Neural cell (in vitro differentiated cells): ENCODE data around the gene GINS2. TPM values are rescaled to one million over a fixed set of nuclear protein-coding genes. Genes with fewer than 3 reads are reported as not detected.

Source experiments
- H2AFZ ChIP-seq: fragments of 200-600, 300-800 bp; sonication (generic), shearing (Covaris generic); 2 replicates; pipeline ENCODE4 v1.6.0; 2014; ENCODE audit warnings: low read depth, mild to moderate bottlenecking, antibody characterized with exemption, low read length, moderate library complexity
- H3F3A ChIP-seq: fragments of 200-600 bp; shearing (Covaris generic); 2 replicates; pipeline ENCODE4 v1.6.1; 2016; ENCODE audit warnings: mild to moderate bottlenecking, moderate library complexity, mixed read lengths, antibody characterized with exemption, low read length; ENCODE audit not compliant: insufficient read depth, poor library complexity, severe bottlenecking
- H3K27ac ChIP-seq: fragments of 200-600, 300-800 bp; sonication (generic), shearing (Covaris generic); 2 replicates; pipeline ENCODE4 v1.5.1; 2014; ENCODE audit warnings: mild to moderate bottlenecking, low read length, moderate library complexity
- H3K27me3 ChIP-seq: fragments of 300-800, 200-600 bp; sonication (generic), shearing (Covaris generic); 2 replicates; pipeline ENCODE4 v1.6.0; 2014; ENCODE audit warnings: mild to moderate bottlenecking, low read depth, low read length, moderate library complexity; ENCODE audit not compliant: insufficient read depth
- H3K36me3 ChIP-seq: fragments of 300-800, 200-600 bp; sonication (generic), shearing (Covaris generic); 2 replicates; pipeline ENCODE4 v1.5.1; 2014; ENCODE audit warnings: mild to moderate bottlenecking, antibody characterized with exemption, low read length, moderate library complexity; ENCODE audit not compliant: insufficient read depth
- H3K4me2 ChIP-seq: fragments of 300-800, 200-600 bp; sonication (generic), shearing (Covaris generic); 2 replicates; pipeline ENCODE4 v1.6.0; 2014; ENCODE audit warnings: mild to moderate bottlenecking, low read length
- H3K4me3 ChIP-seq: fragments of 300-800, 200-600 bp; sonication (generic), shearing (Covaris generic); 2 replicates; pipeline ENCODE4 v1.5.1; 2014; ENCODE audit warnings: mild to moderate bottlenecking, low read length, moderate library complexity
- H3K79me2 ChIP-seq: fragments of 200-600 bp; shearing (Covaris generic); replicated peaks from 2 replicates; pipeline ENCODE4 v1.6.0; 2014; ENCODE audit warnings: mild to moderate bottlenecking, low read length, moderate library complexity; ENCODE audit not compliant: insufficient read depth
- H3K9ac ChIP-seq: fragments of 300-800, 200-600 bp; sonication (generic), shearing (Covaris generic); 2 replicates; pipeline ENCODE4 v1.6.1; 2016; ENCODE audit warnings: mild to moderate bottlenecking, low read length, mixed read lengths
- H3K9me2 ChIP-seq: fragments of 200-600 bp; shearing (Covaris generic); 2 replicates; pipeline ENCODE4 v1.6.1; 2016; ENCODE audit warnings: mild to moderate bottlenecking, low read length, mixed read lengths; ENCODE audit not compliant: insufficient read depth
- H3K9me3 ChIP-seq: fragments of 200-600, 300-800 bp; sonication (generic), shearing (Covaris generic); 2 replicates; pipeline ENCODE4 v1.6.1; 2016; ENCODE audit warnings: mild to moderate bottlenecking, mixed run types, low read length, moderate library complexity, mixed read lengths
- H4K20me1 ChIP-seq: fragments of 200-600 bp; shearing (Covaris generic); 2 replicates; pipeline ENCODE4 v1.6.1; 2016; ENCODE audit warnings: mild to moderate bottlenecking, mixed run types; ENCODE audit not compliant: insufficient read depth
- EP300 ChIP-seq: fragments of 450-650 bp; conservative IDR thresholded peaks from 2 replicates; pipeline ENCODE4 v1.6.1; 2014; ENCODE audit warnings: antibody characterized with exemption, mild to moderate bottlenecking, moderate library complexity; ENCODE audit not compliant: poor library complexity, severe bottlenecking
- EZH2 ChIP-seq: fragments of 200-600, 300-800 bp; shearing (Covaris generic), sonication (generic); IDR thresholded peaks from 2 replicates; pipeline ENCODE4 v1.6.1; 2014; ENCODE audit warnings: antibody characterized with exemption, low read length, borderline replicate concordance, mild to moderate bottlenecking; ENCODE audit not compliant: insufficient read depth, poor library complexity, severe bottlenecking
- MXI1 ChIP-seq: fragments of 450-650 bp; conservative IDR thresholded peaks from 2 replicates; pipeline ENCODE4 v1.6.1; 2014; ENCODE audit warnings: antibody characterized with exemption, mild to moderate bottlenecking; ENCODE audit not compliant: poor library complexity, severe bottlenecking
- POLR2AphosphoS5 ChIP-seq: IDR thresholded peaks from 2 replicates; pipeline ENCODE4 v1.6.1; 2012
- RAD21 ChIP-seq: fragments of 450-650 bp; conservative IDR thresholded peaks from 2 replicates; pipeline ENCODE4 v1.6.1; 2014; ENCODE audit warnings: antibody characterized with exemption, mild to moderate bottlenecking, moderate library complexity
- SMC3 ChIP-seq: fragments of 450-650 bp; conservative IDR thresholded peaks from 2 replicates; pipeline ENCODE4 v1.6.1; 2014; ENCODE audit warnings: antibody characterized with exemption, mild to moderate bottlenecking, moderate library complexity; ENCODE audit not compliant: poor library complexity
- TAF1 ChIP-seq: IDR thresholded peaks from 2 replicates; pipeline ENCODE4 v1.6.1; 2012; ENCODE audit warnings: low read depth
- polyA plus RNA-seq: library from polyadenylated mRNA; depleted of rRNA; stranded (reverse); fragments of >200 nt; gene quantifications from 2 replicates; pipeline ENCODE4 v1.2.3, GENCODE V29; 2014
- TF ChIP-seq, protein P1 (sequence below): fragments of 450-650 bp; IDR thresholded peaks from 2 replicates; pipeline ENCODE4 v1.5.1; 2014; ENCODE audit warnings: antibody characterized with exemption, mild to moderate bottlenecking, moderate library complexity; ENCODE audit not compliant: poor library complexity, severe bottlenecking
- TF ChIP-seq, protein P2 (sequence below): IDR thresholded peaks from 2 replicates; pipeline ENCODE4 v1.6.1; 2012; ENCODE audit warnings: borderline replicate concordance

The GINS2 gene
- polyA plus RNA-seq, 1 donor from 2014 or later, result 9.2 TPM

DNA sequence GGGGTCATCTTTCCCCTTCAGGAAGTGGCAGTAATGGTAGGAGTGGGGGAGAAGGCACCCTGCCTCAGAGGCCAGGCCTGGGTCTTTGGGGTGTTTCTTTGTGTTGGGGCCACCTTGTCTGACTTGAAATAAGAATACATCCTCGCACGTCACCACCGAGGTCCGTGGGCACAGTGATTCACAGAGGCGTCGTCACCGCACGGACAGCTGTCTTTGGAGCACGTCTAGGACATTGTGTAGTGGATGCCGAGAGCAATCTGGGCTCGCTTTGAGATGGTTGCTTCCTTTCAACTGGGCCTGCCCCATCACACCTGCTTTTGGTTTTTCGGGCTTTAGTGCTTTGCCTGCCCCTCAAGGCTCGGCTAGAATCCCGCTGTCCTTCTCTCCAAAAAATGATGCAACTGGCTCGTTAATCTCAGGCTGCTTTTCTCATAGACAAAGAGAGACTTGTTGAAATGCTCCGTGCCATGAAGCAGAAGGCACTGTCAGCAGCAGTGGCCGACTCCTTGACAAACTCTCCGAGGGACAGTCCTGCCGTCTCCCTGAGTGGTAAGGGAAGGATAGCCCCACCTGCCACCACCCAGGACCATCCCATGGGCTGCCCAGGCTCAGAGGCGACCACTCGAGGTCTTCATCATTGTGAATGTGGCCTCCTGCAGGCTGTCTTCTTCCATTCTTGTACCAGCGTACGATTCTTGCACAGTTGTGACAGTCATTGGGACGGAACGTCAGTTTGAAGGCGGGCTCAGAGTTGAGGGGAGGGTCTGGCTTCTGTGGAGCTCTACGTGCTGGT is 24.0 kb downstream of the GINS2 start:
- Histone ChIP-seq H3K9me2 (no peaks in the 10 kb centered on the region), H3F3A (no peaks in the 10 kb centered on the region), H3K9ac (no peak overlapping the region), H4K20me1 (no peaks in the 10 kb centered on the region), H3K9me3 (no peaks in the 10 kb centered on the region), H3K27ac (no peak overlapping the region), H3K27me3 (no peaks in the 10 kb centered on the region), H2AFZ (no peak overlapping the region), H3K4me2 (no peak overlapping the region), H3K36me3 (peaks cover 16% of the 10 kb centered on the region), H3K4me3 (no peak overlapping the region), H3K79me2 (no peaks in the 10 kb centered on the region)
- TF ChIP-seq SMC3 (no peak), MXI1 (no peak), POLR2AphosphoS5 (no peak), EP300 (no peak), RAD21 (no peak), EZH2 (no peak)
- TF ChIP-seq, protein P1, sequence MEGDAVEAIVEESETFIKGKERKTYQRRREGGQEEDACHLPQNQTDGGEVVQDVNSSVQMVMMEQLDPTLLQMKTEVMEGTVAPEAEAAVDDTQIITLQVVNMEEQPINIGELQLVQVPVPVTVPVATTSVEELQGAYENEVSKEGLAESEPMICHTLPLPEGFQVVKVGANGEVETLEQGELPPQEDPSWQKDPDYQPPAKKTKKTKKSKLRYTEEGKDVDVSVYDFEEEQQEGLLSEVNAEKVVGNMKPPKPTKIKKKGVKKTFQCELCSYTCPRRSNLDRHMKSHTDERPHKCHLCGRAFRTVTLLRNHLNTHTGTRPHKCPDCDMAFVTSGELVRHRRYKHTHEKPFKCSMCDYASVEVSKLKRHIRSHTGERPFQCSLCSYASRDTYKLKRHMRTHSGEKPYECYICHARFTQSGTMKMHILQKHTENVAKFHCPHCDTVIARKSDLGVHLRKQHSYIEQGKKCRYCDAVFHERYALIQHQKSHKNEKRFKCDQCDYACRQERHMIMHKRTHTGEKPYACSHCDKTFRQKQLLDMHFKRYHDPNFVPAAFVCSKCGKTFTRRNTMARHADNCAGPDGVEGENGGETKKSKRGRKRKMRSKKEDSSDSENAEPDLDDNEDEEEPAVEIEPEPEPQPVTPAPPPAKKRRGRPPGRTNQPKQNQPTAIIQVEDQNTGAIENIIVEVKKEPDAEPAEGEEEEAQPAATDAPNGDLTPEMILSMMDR, result no peak

DNA sequence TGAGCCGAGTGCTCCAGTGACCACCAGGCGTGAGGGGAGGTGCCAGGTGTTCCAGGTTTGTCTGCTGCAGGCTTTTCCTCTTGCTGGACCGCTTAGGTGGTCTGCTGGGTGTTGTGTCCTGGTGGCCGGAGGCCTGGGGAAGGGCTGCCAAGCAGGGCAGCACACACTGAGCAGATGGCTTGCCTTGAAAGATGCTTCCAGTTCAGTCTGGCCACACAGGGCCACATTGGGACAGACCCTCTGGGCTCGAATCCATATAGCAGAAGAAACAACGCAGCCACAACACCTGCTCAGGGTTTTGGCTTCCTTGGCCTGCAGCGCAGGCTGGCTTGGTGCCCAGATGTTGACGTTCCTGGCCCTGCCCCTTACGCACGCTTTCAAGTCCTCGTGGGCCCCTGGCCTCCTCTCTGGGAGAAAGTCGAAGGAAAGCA is 24.8 kb downstream of the GINS2 start:
- Histone ChIP-seq H3K27me3 (no peaks in the 10 kb centered on the region), H3K4me2 (no peak overlapping the region), H3K9ac (no peak overlapping the region), H4K20me1 (no peaks in the 10 kb centered on the region), H3K4me3 (no peak overlapping the region), H3K79me2 (no peaks in the 10 kb centered on the region), H3K36me3 (peaks cover 16% of the 10 kb centered on the region), H3K27ac (no peak overlapping the region), H3F3A (no peaks in the 10 kb centered on the region), H2AFZ (no peak overlapping the region), H3K9me2 (no peaks in the 10 kb centered on the region), H3K9me3 (no peaks in the 10 kb centered on the region)
- no peak for TF ChIP-seq EZH2
- no peak for TF ChIP-seq TAF1
- no peak for TF ChIP-seq EP300
- TF ChIP-seq MXI1, result no peak
- TF ChIP-seq POLR2AphosphoS5, result no peak
- no peak for TF ChIP-seq SMC3
- TF ChIP-seq, protein P1, result no peak
- TF ChIP-seq RAD21, result no peak
- TF ChIP-seq, protein P2, sequence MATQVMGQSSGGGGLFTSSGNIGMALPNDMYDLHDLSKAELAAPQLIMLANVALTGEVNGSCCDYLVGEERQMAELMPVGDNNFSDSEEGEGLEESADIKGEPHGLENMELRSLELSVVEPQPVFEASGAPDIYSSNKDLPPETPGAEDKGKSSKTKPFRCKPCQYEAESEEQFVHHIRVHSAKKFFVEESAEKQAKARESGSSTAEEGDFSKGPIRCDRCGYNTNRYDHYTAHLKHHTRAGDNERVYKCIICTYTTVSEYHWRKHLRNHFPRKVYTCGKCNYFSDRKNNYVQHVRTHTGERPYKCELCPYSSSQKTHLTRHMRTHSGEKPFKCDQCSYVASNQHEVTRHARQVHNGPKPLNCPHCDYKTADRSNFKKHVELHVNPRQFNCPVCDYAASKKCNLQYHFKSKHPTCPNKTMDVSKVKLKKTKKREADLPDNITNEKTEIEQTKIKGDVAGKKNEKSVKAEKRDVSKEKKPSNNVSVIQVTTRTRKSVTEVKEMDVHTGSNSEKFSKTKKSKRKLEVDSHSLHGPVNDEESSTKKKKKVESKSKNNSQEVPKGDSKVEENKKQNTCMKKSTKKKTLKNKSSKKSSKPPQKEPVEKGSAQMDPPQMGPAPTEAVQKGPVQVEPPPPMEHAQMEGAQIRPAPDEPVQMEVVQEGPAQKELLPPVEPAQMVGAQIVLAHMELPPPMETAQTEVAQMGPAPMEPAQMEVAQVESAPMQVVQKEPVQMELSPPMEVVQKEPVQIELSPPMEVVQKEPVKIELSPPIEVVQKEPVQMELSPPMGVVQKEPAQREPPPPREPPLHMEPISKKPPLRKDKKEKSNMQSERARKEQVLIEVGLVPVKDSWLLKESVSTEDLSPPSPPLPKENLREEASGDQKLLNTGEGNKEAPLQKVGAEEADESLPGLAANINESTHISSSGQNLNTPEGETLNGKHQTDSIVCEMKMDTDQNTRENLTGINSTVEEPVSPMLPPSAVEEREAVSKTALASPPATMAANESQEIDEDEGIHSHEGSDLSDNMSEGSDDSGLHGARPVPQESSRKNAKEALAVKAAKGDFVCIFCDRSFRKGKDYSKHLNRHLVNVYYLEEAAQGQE, result no peak
